Heart right ventricle (tissue), 16 donors: ENCODE data around the gene CACNA1B. TPM values are rescaled to one million over a fixed set of nuclear protein-coding genes. Genes with fewer than 3 reads are reported as not detected.

ENCODE experiments used
- ATAC-seq, 8 donors: fragments of 200-7000 bp; cut with Tn5 transposase; one replicate each; pipeline ENCODE4 v1.9.1; 2020; ENCODE audit warnings: mild to moderate bottlenecking in 8 of 8, moderate library complexity in 8 of 8, moderate number of reproducible peaks in 1 of 8
- DNase-seq, 2 donors: peaks; one replicate each; pipeline ENCODE4 v3.0.0-alpha.2; 2020
- H3K27ac ChIP-seq, 10 donors: fragments of 200-600 bp; sonication (generic) in 2 of 10; one replicate each; pipeline versions ENCODE4 v1.5.0 to v1.8.0; 2020 to 2022; ENCODE audit warnings: mild to moderate bottlenecking in 3 of 10
- H3K27me3 ChIP-seq, 7 donors: fragments of 200-600 bp; one replicate each; pipeline ENCODE4 v1.8.0; 2021 to 2022; ENCODE audit warnings: mild to moderate bottlenecking in 2 of 7
- H3K36me3 ChIP-seq, 9 donors: fragments of 200-600 bp; sonication (generic) in 1 of 9; one replicate each; pipeline versions ENCODE4 v1.5.0 to v1.8.0; 2020 to 2022; ENCODE audit warnings: mild to moderate bottlenecking in 2 of 9
- H3K4me1 ChIP-seq, 9 donors: fragments of 200-600 bp; sonication (generic) in 1 of 9; one replicate each; pipeline versions ENCODE4 v1.5.0 to v1.8.0; 2020 to 2022; ENCODE audit warnings: mild to moderate bottlenecking in 4 of 9
- H3K4me3 ChIP-seq, 10 donors: fragments of 200-600 bp; sonication (generic) in 2 of 10; one replicate each; pipeline versions ENCODE4 v1.5.0 to v1.8.0; 2020 to 2022; ENCODE audit warnings: mild to moderate bottlenecking in 7 of 10, moderate library complexity in 2 of 10
- H3K9me3 ChIP-seq, 11 donors: fragments of 200-600 bp in 10 of 11; sonication (generic) in 2 of 11; one replicate each; pipeline versions ENCODE4 v1.5.0 to v1.8.0; 2013 to 2022; ENCODE audit warnings: mild to moderate bottlenecking in 2 of 11, control low read depth in 1 of 11, moderate library complexity in 1 of 11
- WGBS, 2 donors: extraction: QIAGEN DNeasy Blood & Tissue Kit; methylation state at CpG; one replicate each; pipeline ENCODE4 v1.1.7; 2013; ENCODE audit warnings: inconsistent platforms in 1 of 2; 5-methylcytosine and 5-hydroxymethylcytosine counted together
- intact Hi-C, 10 donors: fragments of 100-400 bp; cut with DNase I; formaldehyde crosslinking; loops; one replicate each; pipeline versions ENCODE4 v1.11.1 to v1.14.2; 2022
- polyA plus RNA-seq, 2 donors: library from polyadenylated mRNA; stranded (reverse); fragments of 200-250 nt; gene quantifications; one replicate each; pipeline ENCODE4 v1.2.3, GENCODE V29; 2013
- total RNA-seq, 10 donors: library from RNA; stranded (reverse); fragmentation: NEBNext Ultra II Directional in 3 of 10; extraction: Animal tissue kit (Norgen Biotek cat#: 25700) in 3 of 10; gene quantifications; one replicate each; pipeline versions ENCODE4 v1.2.1 to v1.2.4, GENCODE V29; 2021 to 2023
- TF ChIP-seq, protein P1 (sequence below), 9 donors: fragments of 200-600 bp; sonication (generic) in 2 of 9; IDR thresholded peaks; one replicate each; pipeline versions ENCODE4 v1.5.0 to v1.8.0; 2021 to 2022; ENCODE audit warnings: antibody characterized with exemption in 9 of 9, mild to moderate bottlenecking in 5 of 9, moderate library complexity in 1 of 9
- donor health status: Arrhythmogenic right ventricular cardiomyopathy.
- donor health status: ischemic (EF 13 %, LVEDD 7.1; RV severe dilation, severe dysfunction).
- donor health status: healthy with polysubstance abuse.
- donor health status: DM: no; HTN: yes; CAD: no.
- donor health status: DM: no; HTN: no; CAD: no.
- donor health status: ischemic (EF 25% LVEDD 6.9; RV normal size, moderate dysfunction).
- donor health status: ischemic (EF 25% LVEDD 5.7; RV mildly dilated, moderate dysfunction).
- donor health status: healthy.
- donor health status: DM: yes; HTN: yes; CAD: no.
- donor health status: Ischemic cardiomyopathy.
- donor health status: ischemic (EF 35%, LVEDD 5.7; RV mildly dilated, moderate dysfunction).
- donor health status: nonischemic (EF 11% LVEDD 7.7; RV severe dilation, severe dysfunction).
- donor health status: DM: yes; HTN: yes; CAD: no.
- donor health status: PGD.
- donor health status: ischemic (EF 29% LVEDD 5.4; RV normal size, mild dysfunction).
- donor health status: nonischemic (EF 23%, LVEDD 6.1; RV moderate dilation, normal function).

CACNA1B gene
- total and polyA plus RNA-seq, 12 donors, result under 0.01 to 0.66 (median 0.15) TPM; not detected in 1

DNA sequence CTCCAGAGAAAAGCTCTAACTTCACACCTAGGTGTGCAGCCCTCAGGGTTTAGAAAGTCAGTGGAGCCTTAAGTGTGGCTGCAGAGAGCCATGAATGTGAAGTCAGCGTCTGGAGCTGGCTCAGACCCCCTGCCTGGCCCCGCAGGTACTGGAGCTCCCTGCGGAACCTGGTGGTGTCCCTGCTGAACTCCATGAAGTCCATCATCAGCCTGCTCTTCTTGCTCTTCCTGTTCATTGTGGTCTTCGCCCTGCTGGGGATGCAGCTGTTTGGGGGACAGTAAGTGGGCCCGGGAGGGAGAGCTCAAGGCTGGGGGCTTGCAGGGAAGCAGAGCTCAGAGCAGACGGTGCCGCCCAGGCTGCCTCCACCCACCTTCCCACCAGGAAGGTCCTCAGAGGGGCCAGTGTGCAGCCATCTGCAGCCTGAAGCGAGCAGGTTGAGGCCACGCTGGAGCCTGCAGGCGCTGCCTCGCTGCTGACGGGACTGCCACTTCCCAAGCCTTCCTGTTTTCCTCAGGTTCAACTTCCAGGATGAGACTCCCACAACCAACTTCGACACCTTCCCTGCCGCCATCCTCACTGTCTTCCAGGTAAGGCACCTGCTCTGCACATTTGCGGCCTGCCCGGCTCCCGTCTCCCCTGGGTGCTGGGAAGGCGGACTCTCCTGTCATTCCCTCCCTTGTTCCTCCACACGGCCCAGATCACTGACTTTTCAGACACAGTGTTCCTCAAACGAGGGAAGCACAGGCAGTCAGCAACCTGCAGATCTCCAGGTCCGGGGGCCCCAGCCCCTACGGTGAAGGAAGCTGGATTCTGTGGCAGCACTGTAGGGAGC lies 108.9 kb downstream of the CACNA1B start:
- H3K27ac ChIP-seq, result no peak overlapping the region
- DNase-seq (no peak), ATAC-seq (no peak)
- peaks cover 0 to 56% (median 14%) of the 10 kb centered on the region in 7 donors for H3K27me3 ChIP-seq
- WGBS, 2 donors, result 83 to 84% methylated on average over 22 of the region's 22 CpGs
- no peak overlapping the region for H3K4me3 ChIP-seq
- intact Hi-C loops, result loop anchor here in 1 of 10 donors (10.0 kb wide), 1 partner anchor 142 kb away; no protein-coding TSS in a partner anchor
- no peaks in the 10 kb centered on the region for H3K9me3 ChIP-seq
- no peaks in the 10 kb centered on the region for H3K4me1 ChIP-seq
- TF ChIP-seq, protein P1, sequence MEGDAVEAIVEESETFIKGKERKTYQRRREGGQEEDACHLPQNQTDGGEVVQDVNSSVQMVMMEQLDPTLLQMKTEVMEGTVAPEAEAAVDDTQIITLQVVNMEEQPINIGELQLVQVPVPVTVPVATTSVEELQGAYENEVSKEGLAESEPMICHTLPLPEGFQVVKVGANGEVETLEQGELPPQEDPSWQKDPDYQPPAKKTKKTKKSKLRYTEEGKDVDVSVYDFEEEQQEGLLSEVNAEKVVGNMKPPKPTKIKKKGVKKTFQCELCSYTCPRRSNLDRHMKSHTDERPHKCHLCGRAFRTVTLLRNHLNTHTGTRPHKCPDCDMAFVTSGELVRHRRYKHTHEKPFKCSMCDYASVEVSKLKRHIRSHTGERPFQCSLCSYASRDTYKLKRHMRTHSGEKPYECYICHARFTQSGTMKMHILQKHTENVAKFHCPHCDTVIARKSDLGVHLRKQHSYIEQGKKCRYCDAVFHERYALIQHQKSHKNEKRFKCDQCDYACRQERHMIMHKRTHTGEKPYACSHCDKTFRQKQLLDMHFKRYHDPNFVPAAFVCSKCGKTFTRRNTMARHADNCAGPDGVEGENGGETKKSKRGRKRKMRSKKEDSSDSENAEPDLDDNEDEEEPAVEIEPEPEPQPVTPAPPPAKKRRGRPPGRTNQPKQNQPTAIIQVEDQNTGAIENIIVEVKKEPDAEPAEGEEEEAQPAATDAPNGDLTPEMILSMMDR (IDR thresholded peaks at IDR 0.05), result no peak
- no peaks in the 10 kb centered on the region for H3K36me3 ChIP-seq

DNA sequence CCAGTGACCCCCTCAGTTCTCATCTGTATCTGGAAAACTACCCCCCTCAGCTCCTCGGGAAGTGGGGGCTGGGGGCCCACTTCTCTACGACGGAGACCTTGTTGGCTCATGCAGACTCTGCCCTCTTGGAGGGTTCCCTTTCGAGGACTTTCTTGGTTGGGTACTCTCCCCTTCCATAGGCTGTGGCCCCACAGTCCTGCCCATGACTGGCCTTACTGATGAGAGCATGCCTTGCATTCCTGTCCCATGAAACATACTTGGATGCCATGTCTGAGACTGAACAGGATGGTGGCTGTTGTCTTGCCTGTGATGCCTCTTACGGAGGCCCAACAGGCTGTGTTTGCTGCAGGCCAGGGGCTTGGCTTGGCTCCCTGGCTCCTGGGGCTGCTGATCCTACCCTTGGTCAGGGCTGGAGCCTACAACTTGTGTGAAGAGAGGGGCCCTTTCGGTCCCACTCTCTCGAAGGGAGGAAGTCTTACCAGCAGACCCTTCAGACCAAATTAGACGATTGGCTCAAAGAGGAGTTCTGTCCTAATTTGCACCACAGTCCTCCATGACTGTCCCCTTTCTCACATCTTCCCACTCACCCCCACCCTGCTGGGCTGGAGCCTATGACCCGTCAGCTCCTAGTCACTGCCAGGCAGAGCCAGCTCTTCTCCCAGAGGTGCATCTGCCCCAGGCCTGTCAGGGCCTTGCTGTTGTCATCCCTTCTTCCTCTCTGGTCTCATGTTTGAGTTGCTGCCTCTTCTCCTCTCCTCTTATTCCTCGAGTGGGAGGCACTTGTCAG lies 109.9 kb downstream of the CACNA1B start:
- H3K27ac ChIP-seq, result no peak overlapping the region
- H3K4me1 ChIP-seq, result no peaks in the 10 kb centered on the region
- ATAC-seq (no peak), DNase-seq (no peak)
- no peak overlapping the region for H3K4me3 ChIP-seq
- intact Hi-C loops, result loop anchor here in 1 of 10 donors (10.0 kb wide), 1 partner anchor 143 kb away; no protein-coding TSS in a partner anchor
- 74 to 78% methylated on average over 10 of the region's 10 CpGs for WGBS, 2 donors
- H3K36me3 ChIP-seq, result no peaks in the 10 kb centered on the region
- no peaks in the 10 kb centered on the region for H3K9me3 ChIP-seq
- H3K27me3 ChIP-seq, result peaks cover 0 to 65% (median 23%) of the 10 kb centered on the region in 7 donors
- TF ChIP-seq, protein P1 (IDR thresholded peaks at IDR 0.05), result no peak

DNA sequence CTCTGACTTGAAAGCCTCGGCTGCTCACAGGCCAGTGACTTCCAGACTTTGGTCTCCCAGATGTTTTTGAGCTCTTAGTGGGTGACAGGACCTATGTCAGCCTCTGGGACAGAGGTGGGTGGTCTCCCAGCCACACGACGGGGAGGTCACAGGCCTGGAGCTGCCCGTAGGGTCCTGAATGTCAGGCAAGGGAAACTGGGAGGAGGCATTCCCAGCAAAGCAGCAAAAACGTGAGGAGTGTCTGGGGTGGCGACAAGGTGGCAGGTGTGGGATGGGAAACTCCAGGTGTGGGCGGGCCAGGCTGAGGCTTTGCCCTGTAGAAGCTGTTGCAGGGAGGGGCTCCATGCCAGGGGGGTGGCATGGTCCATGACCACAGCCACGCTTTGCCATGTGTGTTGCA lies 110.5 kb downstream of the CACNA1B start:
- intact Hi-C loops, result loop anchor here in 1 of 10 donors (10.0 kb wide), 1 partner anchor 143 kb away; no protein-coding TSS in a partner anchor
- DNase-seq, result no peak
- H3K9me3 ChIP-seq, result no peaks in the 10 kb centered on the region
- peaks cover 0 to 67% (median 24%) of the 10 kb centered on the region in 7 donors for H3K27me3 ChIP-seq
- TF ChIP-seq, protein P1 (IDR thresholded peaks at IDR 0.05), result no peak
- no peak overlapping the region for H3K4me3 ChIP-seq
- H3K27ac ChIP-seq, result no peak overlapping the region
- no peaks in the 10 kb centered on the region for H3K4me1 ChIP-seq
- ATAC-seq, result no peak
- WGBS, 2 donors, result 80% methylated on average over 8 of the region's 8 CpGs
- H3K36me3 ChIP-seq, result no peaks in the 10 kb centered on the region

DNA sequence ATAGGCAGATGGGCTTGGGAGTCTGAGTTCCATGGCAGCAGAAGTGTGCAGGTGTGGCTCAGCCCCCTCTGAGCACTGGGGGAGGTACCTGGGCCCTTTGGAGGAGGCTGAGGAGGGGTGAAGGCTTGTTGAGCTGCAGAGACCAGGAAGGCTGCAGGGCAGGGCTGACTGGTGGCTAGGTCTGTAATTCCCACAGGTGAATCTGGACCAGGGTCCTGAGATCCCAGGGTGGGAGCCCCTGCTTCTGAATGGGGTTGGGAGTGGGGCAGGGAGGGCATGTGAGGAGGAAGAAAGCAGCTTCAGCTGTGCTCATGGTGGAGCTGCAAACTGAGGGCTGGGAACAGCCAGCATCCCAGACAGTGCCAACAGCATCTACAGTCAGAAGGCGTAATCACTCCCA lies 111.1 kb downstream of the CACNA1B start:
- H3K27me3 ChIP-seq, result peaks cover 0 to 67% (median 24%) of the 10 kb centered on the region in 7 donors
- no peak overlapping the region for H3K4me3 ChIP-seq
- no peaks in the 10 kb centered on the region for H3K36me3 ChIP-seq
- ATAC-seq, result no peak
- H3K27ac ChIP-seq, result no peak overlapping the region
- no peak for DNase-seq
- no peaks in the 10 kb centered on the region for H3K4me1 ChIP-seq
- intact Hi-C loops, result loop anchor here in 1 of 10 donors (10.0 kb wide), 1 partner anchor 144 kb away; no protein-coding TSS in a partner anchor
- WGBS, 2 donors, result 94 to 95% methylated on average over 1 of the region's 1 CpG
- TF ChIP-seq, protein P1 (IDR thresholded peaks at IDR 0.05), result no peak
- H3K9me3 ChIP-seq, result no peaks in the 10 kb centered on the region
